ENCODE results near the gene CCDC70.
"Not testable (repeated sequence)": the region's sequence is repeated elsewhere in the genome, so short reads cannot be mapped to it uniquely, and the experiment has no call there.

Gene CCDC70

DNA sequence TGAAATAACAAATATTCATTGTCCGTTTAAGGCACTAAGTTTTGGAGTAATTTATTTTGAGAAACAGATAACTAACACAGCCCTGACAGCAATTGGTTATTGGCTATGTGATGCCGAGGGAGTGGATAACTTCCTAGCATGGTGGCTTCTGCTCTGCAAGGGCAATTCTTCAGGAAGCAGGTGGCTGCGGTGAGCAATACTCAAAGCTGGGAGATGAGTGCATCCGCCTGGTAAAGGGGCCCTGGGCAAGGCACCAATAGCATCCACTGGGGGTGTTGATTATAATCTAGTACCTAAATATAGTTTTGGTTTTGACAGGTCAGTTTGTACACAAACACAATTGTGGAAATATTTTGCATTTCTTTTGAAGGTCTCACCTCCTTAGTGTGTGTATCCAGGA, 41.0 kb downstream of the CCDC70 start:
- no peak overlapping the region for H3K27ac ChIP-seq (ENCODE audit: low read depth, low read length)
- no peaks in the 10 kb centered on the region for H3K4me1 ChIP-seq (ENCODE audit: control insufficient read depth in 1 of 2, insufficient read depth in 2 of 2, low read length in 2 of 2)
- H3K9ac ChIP-seq (ENCODE audit: low read depth in 1 of 2, low read length in 2 of 2), result no peak overlapping the region
- no peak overlapping the region for H3K4me3 ChIP-seq (ENCODE audit: low read depth in 1 of 2, low read length in 2 of 2)
- H3K27me3 ChIP-seq (ENCODE audit: control insufficient read depth in 1 of 2, insufficient read depth in 2 of 2, low read length in 2 of 2), result no peaks in the 10 kb centered on the region
- no peaks in the 10 kb centered on the region for H3K9me3 ChIP-seq (ENCODE audit: control insufficient read depth in 1 of 2, low read length in 2 of 2)
- H3K36me3 ChIP-seq (ENCODE audit: control insufficient read depth in 1 of 2, insufficient read depth in 2 of 2, low read length in 2 of 2), result peaks cover 0 to 3% of the 10 kb centered on the region in 2 donors

DNA sequence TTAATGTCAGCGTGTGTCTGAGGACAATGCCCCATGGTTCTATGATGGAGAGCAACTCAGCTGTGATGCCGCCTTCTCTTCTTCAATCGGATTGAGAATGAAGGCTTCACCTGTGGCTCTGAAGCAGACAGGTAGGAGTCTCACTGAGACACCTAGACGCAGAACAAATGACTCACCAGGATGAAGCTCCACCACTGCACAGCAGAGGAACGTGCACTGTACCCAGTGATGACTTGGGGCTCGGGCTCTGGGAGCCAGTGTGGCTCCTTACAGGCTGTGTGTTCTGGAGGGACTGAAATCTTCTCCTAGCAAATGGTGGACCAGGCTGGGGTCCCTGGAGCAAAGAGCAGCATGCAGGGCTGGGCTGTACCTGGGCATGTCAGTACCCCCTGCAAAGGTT, 44.0 kb downstream of the CCDC70 start:
- Histone ChIP-seq H3K9me3 (ENCODE audit: control insufficient read depth in 1 of 2, low read length in 2 of 2) (no peaks in the 10 kb centered on the region), H3K36me3 (ENCODE audit: control insufficient read depth in 1 of 2, insufficient read depth in 2 of 2, low read length in 2 of 2) (peaks cover 0 to 3% of the 10 kb centered on the region in 2 donors), H3K4me3 (ENCODE audit: low read depth in 1 of 2, low read length in 2 of 2) (no peak overlapping the region), H3K27ac (ENCODE audit: low read depth, low read length) (no peak overlapping the region), H3K4me1 (ENCODE audit: control insufficient read depth in 1 of 2, insufficient read depth in 2 of 2, low read length in 2 of 2) (no peaks in the 10 kb centered on the region), H3K27me3 (ENCODE audit: control insufficient read depth in 1 of 2, insufficient read depth in 2 of 2, low read length in 2 of 2) (no peaks in the 10 kb centered on the region), H3K9ac (ENCODE audit: low read depth in 1 of 2, low read length in 2 of 2) (no peak overlapping the region)

DNA sequence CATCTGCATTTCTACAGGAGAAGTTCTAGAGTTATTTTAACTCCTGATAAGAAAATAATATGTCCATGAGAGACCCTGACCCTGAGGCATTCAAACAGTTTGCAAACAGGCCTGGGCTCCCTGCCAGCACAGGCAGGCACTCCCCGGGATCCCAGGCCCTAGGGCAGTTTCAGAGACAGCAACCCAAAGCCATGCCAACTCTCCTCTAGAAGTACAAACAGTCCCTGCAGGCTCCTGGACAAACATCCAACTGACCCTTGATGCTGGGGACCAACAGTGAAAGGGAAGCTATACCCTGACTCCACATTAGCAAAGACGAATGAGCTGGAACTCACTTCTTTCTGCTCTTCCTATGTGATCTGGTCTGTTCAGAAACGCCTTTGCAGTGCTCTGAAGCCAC, 44.8 kb downstream of the CCDC70 start:
- Histone ChIP-seq H3K9me3 (ENCODE audit: control insufficient read depth in 1 of 2, low read length in 2 of 2) (no peaks in the 10 kb centered on the region), H3K9ac (ENCODE audit: low read depth in 1 of 2, low read length in 2 of 2) (no peak overlapping the region), H3K4me3 (ENCODE audit: low read depth in 1 of 2, low read length in 2 of 2) (no peak overlapping the region), H3K36me3 (ENCODE audit: control insufficient read depth in 1 of 2, insufficient read depth in 2 of 2, low read length in 2 of 2) (peaks cover 0 to 3% of the 10 kb centered on the region in 2 donors), H3K4me1 (ENCODE audit: control insufficient read depth in 1 of 2, insufficient read depth in 2 of 2, low read length in 2 of 2) (no peaks in the 10 kb centered on the region), H3K27ac (ENCODE audit: low read depth, low read length) (no peak overlapping the region), H3K27me3 (ENCODE audit: control insufficient read depth in 1 of 2, insufficient read depth in 2 of 2, low read length in 2 of 2) (no peaks in the 10 kb centered on the region)

DNA sequence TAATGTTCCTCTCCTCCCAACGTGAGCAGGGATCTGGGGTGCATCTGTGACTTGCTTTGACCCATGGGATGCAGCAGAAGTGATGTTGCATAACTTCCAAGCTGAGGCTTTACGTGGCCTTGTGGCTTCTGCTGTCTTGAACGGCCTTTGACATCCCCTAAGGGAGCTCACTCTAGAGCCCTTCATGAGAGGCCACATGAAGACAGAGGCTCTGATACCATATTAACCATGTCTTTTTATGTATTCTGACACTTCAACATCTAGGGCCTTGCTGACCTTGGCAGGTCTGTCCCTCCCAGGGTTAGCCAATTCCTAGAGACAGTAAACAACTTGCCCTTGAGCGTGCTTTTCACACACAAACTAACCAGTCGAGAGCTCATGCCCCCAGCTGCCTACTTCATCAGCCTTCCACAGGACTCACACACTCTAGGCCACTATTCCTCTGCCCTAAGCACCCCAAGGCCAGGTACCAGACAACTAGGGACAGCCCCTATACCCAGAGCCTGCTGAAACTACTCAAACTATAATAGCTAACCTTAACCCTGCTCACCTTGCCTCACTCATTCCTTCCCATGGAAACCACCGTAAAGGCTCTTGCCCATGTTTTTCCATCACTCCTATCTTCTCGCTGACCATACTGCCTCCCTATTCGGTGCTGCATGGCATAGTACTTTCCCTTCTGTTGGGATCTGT, 45.4 kb downstream of the CCDC70 start:
- Histone ChIP-seq H3K4me1 (ENCODE audit: control insufficient read depth in 1 of 2, insufficient read depth in 2 of 2, low read length in 2 of 2) (no peaks in the 10 kb centered on the region), H3K27ac (ENCODE audit: low read depth, low read length) (no peak overlapping the region), H3K9me3 (ENCODE audit: control insufficient read depth in 1 of 2, low read length in 2 of 2) (no peaks in the 10 kb centered on the region), H3K36me3 (ENCODE audit: control insufficient read depth in 1 of 2, insufficient read depth in 2 of 2, low read length in 2 of 2) (peaks cover 0 to 3% of the 10 kb centered on the region in 2 donors), H3K9ac (ENCODE audit: low read depth in 1 of 2, low read length in 2 of 2) (no peak overlapping the region), H3K27me3 (ENCODE audit: control insufficient read depth in 1 of 2, insufficient read depth in 2 of 2, low read length in 2 of 2) (no peaks in the 10 kb centered on the region), H3K4me3 (ENCODE audit: low read depth in 1 of 2, low read length in 2 of 2) (no peak overlapping the region)

DNA sequence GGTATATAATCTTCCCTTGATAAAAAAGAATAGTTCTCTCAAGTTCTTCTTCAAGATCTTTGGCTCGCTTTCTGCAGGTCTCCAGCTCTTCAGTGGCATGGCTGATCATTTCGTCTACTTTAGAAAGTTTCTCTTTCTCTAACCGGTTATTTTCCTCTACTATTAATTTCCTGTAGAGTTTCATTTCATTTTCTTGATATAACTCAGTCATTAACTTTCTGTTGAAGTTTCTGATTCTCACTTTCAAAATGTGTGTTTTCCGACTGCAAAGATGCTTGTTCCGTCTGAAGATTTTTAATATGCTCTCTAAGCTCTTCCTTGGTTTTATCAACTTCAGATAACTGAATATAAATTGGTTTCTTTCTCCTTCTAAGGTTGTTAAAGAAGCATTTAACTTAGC, 47.5 kb downstream of the CCDC70 start:
- not testable (repeated sequence) for H3K27me3 ChIP-seq (ENCODE audit: control insufficient read depth in 1 of 2, insufficient read depth in 2 of 2, low read length in 2 of 2); H3K4me3 ChIP-seq (ENCODE audit: low read depth in 1 of 2, low read length in 2 of 2); H3K9me3 ChIP-seq (ENCODE audit: control insufficient read depth in 1 of 2, low read length in 2 of 2); H3K4me1 ChIP-seq (ENCODE audit: control insufficient read depth in 1 of 2, insufficient read depth in 2 of 2, low read length in 2 of 2); H3K36me3 ChIP-seq (ENCODE audit: control insufficient read depth in 1 of 2, insufficient read depth in 2 of 2, low read length in 2 of 2); H3K27ac ChIP-seq (ENCODE audit: low read depth, low read length); H3K9ac ChIP-seq (ENCODE audit: low read depth in 1 of 2, low read length in 2 of 2)

DNA sequence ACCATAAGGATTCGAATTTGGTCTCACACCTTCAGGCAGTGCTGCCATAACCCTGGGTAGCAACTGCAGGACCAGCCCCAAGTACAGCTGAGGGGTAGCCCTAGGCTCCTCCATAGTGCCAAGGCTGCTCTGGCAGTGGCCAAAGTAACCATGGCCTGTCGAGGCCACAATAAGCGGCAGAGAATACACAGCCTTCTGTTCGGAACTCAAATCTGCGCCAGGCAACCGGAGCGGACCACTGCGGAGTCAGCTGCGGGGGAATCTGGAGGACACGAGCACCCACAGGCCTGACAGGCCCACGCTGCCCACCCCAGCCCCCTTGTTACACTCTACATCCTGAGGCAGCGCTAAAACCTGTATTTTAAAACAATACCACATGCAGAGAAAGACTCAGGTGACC, 48.7 kb downstream of the CCDC70 start:
- Histone ChIP-seq H3K36me3 (ENCODE audit: control insufficient read depth in 1 of 2, insufficient read depth in 2 of 2, low read length in 2 of 2) (no peaks in the 10 kb centered on the region), H3K9me3 (ENCODE audit: control insufficient read depth in 1 of 2, low read length in 2 of 2) (no peaks in the 10 kb centered on the region), H3K27ac (ENCODE audit: low read depth, low read length) (no peak overlapping the region), H3K4me1 (ENCODE audit: control insufficient read depth in 1 of 2, insufficient read depth in 2 of 2, low read length in 2 of 2) (no peaks in the 10 kb centered on the region), H3K4me3 (ENCODE audit: low read depth in 1 of 2, low read length in 2 of 2) (no peak overlapping the region), H3K27me3 (ENCODE audit: control insufficient read depth in 1 of 2, insufficient read depth in 2 of 2, low read length in 2 of 2) (no peaks in the 10 kb centered on the region), H3K9ac (ENCODE audit: low read depth in 1 of 2, low read length in 2 of 2) (no peak overlapping the region)

DNA sequence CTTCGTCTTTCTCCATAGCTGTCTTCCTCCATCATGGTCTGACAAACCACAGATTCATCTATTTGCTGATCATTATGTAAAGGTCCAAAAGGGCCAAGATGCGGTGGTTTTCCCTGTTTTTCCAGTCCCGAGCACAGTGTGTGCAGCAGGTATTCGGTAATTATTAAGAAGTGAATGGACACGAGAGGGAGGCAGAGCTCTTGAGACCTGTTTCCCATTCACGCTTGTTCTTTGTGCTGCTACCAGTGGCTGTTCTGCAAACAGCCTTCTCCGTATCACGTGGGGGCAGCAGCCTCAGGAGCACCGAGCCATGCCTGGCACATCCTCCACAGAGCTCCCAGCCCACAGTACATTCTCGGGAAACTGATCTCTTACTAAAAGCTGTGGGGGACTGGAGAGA, 50.3 kb downstream of the CCDC70 start:
- H3K4me1 ChIP-seq (ENCODE audit: control insufficient read depth in 1 of 2, insufficient read depth in 2 of 2, low read length in 2 of 2), result no peaks in the 10 kb centered on the region
- H3K4me3 ChIP-seq (ENCODE audit: low read depth in 1 of 2, low read length in 2 of 2), result no peak overlapping the region
- H3K36me3 ChIP-seq (ENCODE audit: control insufficient read depth in 1 of 2, insufficient read depth in 2 of 2, low read length in 2 of 2), result peaks cover 0 to 3% of the 10 kb centered on the region in 2 donors
- H3K27ac ChIP-seq (ENCODE audit: low read depth, low read length), result no peak overlapping the region
- H3K27me3 ChIP-seq (ENCODE audit: control insufficient read depth in 1 of 2, insufficient read depth in 2 of 2, low read length in 2 of 2), result no peaks in the 10 kb centered on the region
- no peaks in the 10 kb centered on the region for H3K9me3 ChIP-seq (ENCODE audit: control insufficient read depth in 1 of 2, low read length in 2 of 2)
- no peak overlapping the region for H3K9ac ChIP-seq (ENCODE audit: low read depth in 1 of 2, low read length in 2 of 2)

DNA sequence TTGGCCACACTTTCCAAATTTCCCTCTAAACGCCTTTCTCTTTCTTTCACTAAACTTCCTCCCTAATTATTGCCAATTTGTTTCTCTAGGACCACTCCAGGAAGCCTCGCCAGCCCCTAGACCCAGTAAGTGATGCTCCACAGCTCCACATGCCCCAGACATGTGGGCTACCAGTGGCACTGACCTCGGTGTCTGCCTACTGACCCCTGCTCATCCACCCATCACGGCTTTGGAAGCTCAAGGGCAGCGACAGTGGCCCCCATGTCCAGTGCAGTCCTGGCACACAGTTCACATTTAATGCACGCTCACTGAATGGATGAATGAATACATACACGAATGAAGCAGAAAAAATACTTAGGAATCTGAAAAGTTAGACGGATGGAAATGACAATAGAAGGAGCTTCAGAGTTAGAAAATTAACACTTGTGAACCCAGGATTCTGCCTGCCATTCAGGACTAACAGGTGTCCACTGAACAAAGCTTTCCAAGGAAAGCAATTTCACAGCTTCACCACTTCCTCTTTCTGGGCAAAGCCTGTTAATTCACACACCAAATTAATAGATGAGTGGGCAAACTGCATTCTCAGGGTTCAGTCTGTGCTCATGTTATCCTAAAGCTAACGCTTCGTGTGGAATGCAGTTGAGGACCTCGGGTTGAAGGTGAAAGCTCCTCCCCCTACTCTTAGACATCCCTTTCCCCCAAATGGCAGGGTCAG, 50.9 kb downstream of the CCDC70 start:
- Histone ChIP-seq H3K27ac (ENCODE audit: low read depth, low read length) (no peak overlapping the region), H3K36me3 (ENCODE audit: control insufficient read depth in 1 of 2, insufficient read depth in 2 of 2, low read length in 2 of 2) (peaks cover 0 to 3% of the 10 kb centered on the region in 2 donors), H3K9me3 (ENCODE audit: control insufficient read depth in 1 of 2, low read length in 2 of 2) (no peaks in the 10 kb centered on the region), H3K4me1 (ENCODE audit: control insufficient read depth in 1 of 2, insufficient read depth in 2 of 2, low read length in 2 of 2) (no peaks in the 10 kb centered on the region), H3K9ac (ENCODE audit: low read depth in 1 of 2, low read length in 2 of 2) (no peak overlapping the region), H3K27me3 (ENCODE audit: control insufficient read depth in 1 of 2, insufficient read depth in 2 of 2, low read length in 2 of 2) (no peaks in the 10 kb centered on the region), H3K4me3 (ENCODE audit: low read depth in 1 of 2, low read length in 2 of 2) (no peak overlapping the region)

DNA sequence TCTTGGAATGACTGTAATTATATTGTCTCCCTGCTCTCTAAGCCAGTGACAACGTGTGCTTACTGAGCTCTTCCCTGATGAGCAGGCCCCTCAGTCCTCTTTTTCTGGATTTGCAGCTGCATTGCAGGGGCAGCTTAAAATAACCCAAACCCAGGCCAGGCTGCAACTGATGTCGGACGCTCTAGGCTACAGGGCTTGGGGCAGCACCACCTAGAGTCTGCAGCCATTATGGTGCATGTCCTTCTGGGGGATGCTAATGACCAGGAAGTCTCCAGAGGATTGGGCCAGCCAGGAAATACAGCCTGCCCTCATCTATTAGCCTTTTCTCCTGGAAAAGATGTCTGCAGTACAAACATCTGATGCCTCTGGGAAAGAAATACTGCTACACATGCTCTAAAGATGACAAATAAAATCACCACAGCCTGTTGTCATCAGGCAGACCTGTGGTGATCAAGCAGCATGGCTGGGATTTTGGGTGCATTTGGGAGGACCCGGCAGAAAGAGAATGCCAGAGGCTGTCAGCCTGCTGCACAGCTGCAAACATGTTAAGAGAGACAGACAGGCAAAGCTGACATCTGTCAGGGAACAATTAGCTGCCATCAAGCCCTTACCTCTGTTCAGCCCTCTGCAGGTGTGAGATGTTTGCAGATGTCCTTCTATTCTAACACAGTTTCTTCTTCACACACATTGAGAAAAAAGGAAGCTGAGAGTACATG, 51.8 kb downstream of the CCDC70 start:
- H3K27ac ChIP-seq (ENCODE audit: low read depth, low read length), result no peak overlapping the region
- no peak overlapping the region for H3K9ac ChIP-seq (ENCODE audit: low read depth in 1 of 2, low read length in 2 of 2)
- no peaks in the 10 kb centered on the region for H3K27me3 ChIP-seq (ENCODE audit: control insufficient read depth in 1 of 2, insufficient read depth in 2 of 2, low read length in 2 of 2)

DNA sequence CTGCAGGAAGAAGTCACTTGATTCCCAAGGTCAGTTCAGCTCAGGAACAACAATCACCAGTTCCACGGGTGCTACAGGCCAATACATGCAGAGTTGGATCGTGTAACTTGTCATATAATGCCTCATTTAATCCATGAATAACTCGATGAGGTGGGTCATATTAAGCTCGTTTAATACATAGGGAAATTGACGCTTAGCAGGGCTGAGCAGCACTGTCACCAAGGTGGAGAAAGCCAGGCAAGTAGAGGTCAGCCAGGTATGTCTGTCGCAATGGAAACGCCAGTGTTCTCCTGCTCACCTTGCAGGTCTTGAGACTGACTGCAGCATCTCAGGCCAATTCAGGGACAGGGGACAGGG, 52.3 kb downstream of the CCDC70 start:
- no peak overlapping the region for H3K4me3 ChIP-seq (ENCODE audit: low read depth in 1 of 2, low read length in 2 of 2)
- H3K9me3 ChIP-seq (ENCODE audit: control insufficient read depth in 1 of 2, low read length in 2 of 2), result no peaks in the 10 kb centered on the region
- H3K4me1 ChIP-seq (ENCODE audit: control insufficient read depth in 1 of 2, insufficient read depth in 2 of 2, low read length in 2 of 2), result no peaks in the 10 kb centered on the region
- no peaks in the 10 kb centered on the region for H3K27me3 ChIP-seq (ENCODE audit: control insufficient read depth in 1 of 2, insufficient read depth in 2 of 2, low read length in 2 of 2)
- H3K9ac ChIP-seq (ENCODE audit: low read depth in 1 of 2, low read length in 2 of 2), result no peak overlapping the region
- no peak overlapping the region for H3K27ac ChIP-seq (ENCODE audit: low read depth, low read length)
- H3K36me3 ChIP-seq (ENCODE audit: control insufficient read depth in 1 of 2, insufficient read depth in 2 of 2, low read length in 2 of 2), result peaks cover 0 to 3% of the 10 kb centered on the region in 2 donors

More for the DNA sequence above, 51.8 kb downstream of the CCDC70 start:
- Histone ChIP-seq H3K4me3 (ENCODE audit: low read depth in 1 of 2, low read length in 2 of 2) (no peak overlapping the region), H3K36me3 (ENCODE audit: control insufficient read depth in 1 of 2, insufficient read depth in 2 of 2, low read length in 2 of 2) (peaks cover 0 to 3% of the 10 kb centered on the region in 2 donors), H3K9me3 (ENCODE audit: control insufficient read depth in 1 of 2, low read length in 2 of 2) (no peaks in the 10 kb centered on the region), H3K4me1 (ENCODE audit: control insufficient read depth in 1 of 2, insufficient read depth in 2 of 2, low read length in 2 of 2) (no peaks in the 10 kb centered on the region)

Measured in duodenal mucosa (tissue), 2 donors.